Spinal cord (tissue), 10 donors: Measurements from ENCODE around the gene HIBADH. TPM values are rescaled to one million over a fixed set of nuclear protein-coding genes. Genes with fewer than 3 reads are reported as not detected.

ENCODE experiments used
- DNase-seq, 6 donors: peaks; one replicate each; pipeline versions ENCODE4 v3.0.0 to v3.0.0-alpha.2; 2013 to 2015; ENCODE audit warnings: low spot score in 6 of 6, low read depth in 4 of 6
- H3K27ac ChIP-seq: one replicate; pipeline ENCODE4 v1.5.1; 2013; ENCODE audit warnings: low read depth, low read length, control low read depth
- H3K27me3 ChIP-seq: one replicate; pipeline ENCODE4 v1.6.1; 2013; ENCODE audit warnings: low read length; ENCODE audit not compliant: control insufficient read depth, insufficient read depth
- H3K36me3 ChIP-seq: one replicate; pipeline ENCODE4 v1.6.1; 2013; ENCODE audit warnings: low read length; ENCODE audit not compliant: control insufficient read depth, insufficient read depth
- H3K4me1 ChIP-seq: one replicate; pipeline ENCODE4 v1.6.1; 2013; ENCODE audit warnings: low read length; ENCODE audit not compliant: control insufficient read depth, insufficient read depth
- H3K4me3 ChIP-seq: one replicate; pipeline ENCODE4 v1.5.1; 2013; ENCODE audit warnings: low read depth, low read length, control low read depth
- H3K9me3 ChIP-seq: one replicate; pipeline ENCODE4 v1.6.1; 2013; ENCODE audit warnings: low read length; ENCODE audit not compliant: control insufficient read depth, insufficient read depth
- WGBS: methylation state at CpG from one replicate; pipeline ENCODE4 v1.1.5; 2013; ENCODE audit warnings: missing lambda C conversion rate; ENCODE audit not compliant: insufficient coverage; 5-methylcytosine and 5-hydroxymethylcytosine counted together
- polyA plus RNA-seq, 2 donors: library from polyadenylated mRNA; unstranded; fragments of 120-200 nt; gene quantifications; one replicate each; pipeline ENCODE4 v1.2.1, GENCODE V29; 2013; ENCODE audit not compliant: insufficient read length in 2 of 2
- total RNA-seq, 2 donors: library from RNA; depleted of rRNA in 1 of 2; stranded (reverse); fragments of 120-200 nt in 1 of 2; fragments of >200 nt in 1 of 2; gene quantifications; one replicate each; pipeline versions ENCODE4 v1.2.3 to v1.2.4, GENCODE V29; 2013 to 2014
- donor health status: healthy.

Gene HIBADH
- total and polyA plus RNA-seq, 4 donors, result 27.2 to 52.7 (median 30.2) TPM

DNA sequence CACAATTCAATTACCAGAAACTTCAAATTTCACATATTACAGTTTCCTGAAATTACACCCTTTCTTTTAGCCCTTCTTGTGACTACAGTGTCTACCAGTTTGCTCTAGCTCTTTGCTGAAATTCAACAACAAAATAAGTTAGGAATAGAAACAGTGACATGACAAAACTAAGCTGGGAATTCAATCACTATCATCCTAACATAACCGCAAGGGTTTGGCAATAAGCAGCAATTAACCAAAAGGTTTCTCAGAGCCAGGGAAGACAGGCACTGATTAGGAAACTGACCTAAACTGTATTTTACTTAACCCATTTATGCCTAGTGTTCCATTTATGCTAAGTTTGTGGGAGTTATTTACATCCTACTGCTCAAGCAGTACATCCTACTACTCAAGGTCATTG lies 31.3 kb downstream of the HIBADH start:
- DNase-seq, result no peak
- Histone ChIP-seq H3K4me3 (no peak overlapping the region), H3K27ac (no peak overlapping the region), H3K9me3 (no peaks in the 10 kb centered on the region), H3K36me3 (no peaks in the 10 kb centered on the region), H3K4me1 (peaks cover 3% of the 10 kb centered on the region), H3K27me3 (peaks cover 6% of the 10 kb centered on the region)
- WGBS, result no CpG with 5 or more reads among the region's 1 CpG

DNA sequence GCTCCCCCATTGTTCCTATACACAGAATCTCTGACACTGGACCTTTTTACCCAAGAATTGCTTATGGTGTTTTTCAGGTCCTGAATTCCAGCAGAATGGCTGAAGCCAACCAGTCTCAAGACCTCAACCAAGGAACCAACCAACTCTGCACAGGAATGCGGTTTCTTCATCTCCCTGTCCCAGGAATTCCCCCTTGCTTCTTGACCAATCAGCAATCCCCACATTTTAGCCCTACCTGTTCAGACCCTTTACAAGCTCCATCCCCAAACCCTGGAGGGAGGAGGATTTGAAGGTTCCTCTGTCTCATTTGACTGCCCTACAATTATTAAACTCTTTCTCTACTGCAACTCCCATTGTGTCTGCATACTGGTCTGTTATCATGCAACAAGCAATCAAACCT lies 35.5 kb downstream of the HIBADH start:
- H3K36me3 ChIP-seq, result no peaks in the 10 kb centered on the region
- WGBS, result no CpG with 5 or more reads among the region's 1 CpG
- DNase-seq, result no peak
- no peak overlapping the region for H3K4me3 ChIP-seq
- no peaks in the 10 kb centered on the region for H3K4me1 ChIP-seq
- no peaks in the 10 kb centered on the region for H3K9me3 ChIP-seq
- H3K27ac ChIP-seq, result no peak overlapping the region
- H3K27me3 ChIP-seq, result no peaks in the 10 kb centered on the region

DNA sequence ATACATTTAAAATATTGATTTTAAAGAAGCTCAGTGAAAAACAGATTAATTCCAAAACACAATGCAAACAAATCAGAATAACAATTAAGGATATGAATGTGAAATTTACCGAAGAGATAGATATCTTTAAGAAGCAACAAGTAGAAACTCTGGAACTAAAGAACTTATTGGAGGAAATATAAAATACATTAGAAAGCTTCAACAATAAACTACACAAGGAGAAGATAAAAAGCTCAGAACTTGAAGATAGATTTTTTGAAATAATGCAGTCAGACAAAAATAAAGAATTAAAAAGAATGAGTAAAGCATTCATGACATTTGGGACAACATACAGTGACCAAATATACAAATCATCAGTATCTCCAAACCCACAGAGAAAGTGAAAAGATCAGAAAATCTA lies 43.2 kb downstream of the HIBADH start:
- WGBS, result no CpG with 5 or more reads among the region's 1 CpG
- H3K9me3 ChIP-seq, result peaks cover 12% of the 10 kb centered on the region
- no peaks in the 10 kb centered on the region for H3K27me3 ChIP-seq
- H3K36me3 ChIP-seq, result peaks cover 4% of the 10 kb centered on the region
- no peaks in the 10 kb centered on the region for H3K4me1 ChIP-seq
- no peak overlapping the region for H3K4me3 ChIP-seq
- DNase-seq, result no peak
- H3K27ac ChIP-seq, result no peak overlapping the region

DNA sequence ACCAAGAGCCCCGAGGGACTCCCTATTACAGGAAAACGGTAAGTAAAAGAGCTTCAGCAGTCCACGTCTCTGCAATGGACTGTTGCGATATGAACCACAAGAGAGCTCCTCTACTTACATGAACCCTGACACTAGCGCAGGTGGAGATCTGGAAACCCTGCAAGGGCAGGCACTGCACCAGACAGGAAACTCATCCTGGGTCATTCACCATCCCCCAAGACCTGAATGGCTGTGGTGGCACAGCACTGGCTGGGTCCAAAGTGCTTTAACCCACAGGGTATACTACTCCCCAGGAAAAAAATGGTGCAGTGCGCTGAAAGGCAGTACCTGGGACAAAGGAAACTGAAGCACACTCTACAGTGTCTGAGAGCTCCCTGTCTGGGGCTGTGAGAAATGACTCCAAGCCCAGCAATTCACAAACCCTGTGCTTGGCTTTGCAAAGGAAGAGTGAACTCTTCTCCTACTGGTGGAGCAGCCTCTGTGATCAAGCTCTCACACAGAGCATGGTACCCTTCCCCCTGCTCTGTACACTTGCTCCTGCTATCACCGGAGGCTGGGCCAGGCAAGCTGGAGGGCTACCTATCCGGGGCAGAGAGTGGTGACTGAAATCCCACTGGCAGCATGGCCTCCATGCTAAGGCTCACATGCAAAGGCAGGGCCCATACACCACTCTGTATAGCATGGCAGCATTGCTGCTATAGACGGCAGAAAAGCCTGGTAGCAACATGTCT lies 44.9 kb downstream of the HIBADH start:
- DNase-seq, result no peak
- WGBS, result 98% methylated on average over 4 of the region's 9 CpGs
- Histone ChIP-seq H3K36me3 (peaks cover 4% of the 10 kb centered on the region), H3K27me3 (no peaks in the 10 kb centered on the region), H3K4me3 (no peak overlapping the region), H3K9me3 (peaks cover 12% of the 10 kb centered on the region), H3K27ac (no peak overlapping the region), H3K4me1 (no peaks in the 10 kb centered on the region)

DNA sequence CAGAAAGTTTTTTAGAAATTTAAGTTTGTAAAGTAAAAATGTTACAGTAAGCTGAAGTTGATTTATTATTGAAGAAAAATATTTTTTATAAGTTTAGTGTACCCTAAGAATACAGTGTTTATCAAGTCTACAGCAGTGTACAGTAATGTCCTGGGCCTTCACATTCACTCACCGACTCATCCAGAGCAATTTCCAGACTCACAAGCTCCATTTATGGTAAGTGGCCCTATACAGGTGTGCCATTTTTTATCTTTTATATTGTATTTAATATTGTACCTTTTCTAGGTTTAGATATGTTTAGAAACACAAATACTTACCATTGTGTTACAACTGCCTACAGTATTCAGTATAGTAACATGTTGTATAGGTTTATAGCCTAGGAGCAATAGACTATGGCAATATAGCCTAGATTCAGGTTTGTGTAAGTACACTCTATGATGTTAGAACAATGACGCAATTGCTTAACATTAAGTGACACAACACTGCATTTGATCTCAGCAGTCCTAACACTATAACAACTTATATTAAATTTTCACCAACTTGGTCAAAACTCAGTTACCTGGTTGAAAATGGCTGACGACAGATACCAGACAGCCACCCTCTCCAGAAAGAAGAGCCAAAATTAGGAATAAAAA lies 45.7 kb downstream of the HIBADH start:
- Histone ChIP-seq H3K4me3 (no peak overlapping the region), H3K27me3 (no peaks in the 10 kb centered on the region), H3K36me3 (peaks cover 4% of the 10 kb centered on the region), H3K27ac (no peak overlapping the region), H3K9me3 (peaks cover 12% of the 10 kb centered on the region), H3K4me1 (no peaks in the 10 kb centered on the region)
- DNase-seq, result no peak
- no CpG with 5 or more reads among the region's 3 CpGs for WGBS

DNA sequence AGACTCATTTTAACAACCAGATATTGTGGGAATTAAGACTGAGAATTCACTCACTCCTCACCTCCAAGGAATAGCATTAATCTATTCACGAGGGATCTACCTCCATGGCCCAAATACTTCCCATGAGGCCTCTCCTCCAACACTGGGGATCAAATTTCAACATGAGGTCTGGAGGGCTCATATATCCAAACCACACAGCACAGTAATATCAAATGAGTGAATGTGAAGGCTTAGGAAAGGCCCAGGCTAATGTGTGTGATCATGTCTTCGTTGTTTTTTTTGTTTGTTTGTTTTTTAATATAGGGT lies 46.5 kb downstream of the HIBADH start:
- Histone ChIP-seq H3K27ac (no peak overlapping the region), H3K9me3 (peaks cover 12% of the 10 kb centered on the region), H3K4me1 (no peaks in the 10 kb centered on the region), H3K36me3 (peaks cover 4% of the 10 kb centered on the region), H3K4me3 (no peak overlapping the region), H3K27me3 (no peaks in the 10 kb centered on the region)
- WGBS, result no CpG with 5 or more reads among the region's 2 CpGs
- no peak for DNase-seq

DNA sequence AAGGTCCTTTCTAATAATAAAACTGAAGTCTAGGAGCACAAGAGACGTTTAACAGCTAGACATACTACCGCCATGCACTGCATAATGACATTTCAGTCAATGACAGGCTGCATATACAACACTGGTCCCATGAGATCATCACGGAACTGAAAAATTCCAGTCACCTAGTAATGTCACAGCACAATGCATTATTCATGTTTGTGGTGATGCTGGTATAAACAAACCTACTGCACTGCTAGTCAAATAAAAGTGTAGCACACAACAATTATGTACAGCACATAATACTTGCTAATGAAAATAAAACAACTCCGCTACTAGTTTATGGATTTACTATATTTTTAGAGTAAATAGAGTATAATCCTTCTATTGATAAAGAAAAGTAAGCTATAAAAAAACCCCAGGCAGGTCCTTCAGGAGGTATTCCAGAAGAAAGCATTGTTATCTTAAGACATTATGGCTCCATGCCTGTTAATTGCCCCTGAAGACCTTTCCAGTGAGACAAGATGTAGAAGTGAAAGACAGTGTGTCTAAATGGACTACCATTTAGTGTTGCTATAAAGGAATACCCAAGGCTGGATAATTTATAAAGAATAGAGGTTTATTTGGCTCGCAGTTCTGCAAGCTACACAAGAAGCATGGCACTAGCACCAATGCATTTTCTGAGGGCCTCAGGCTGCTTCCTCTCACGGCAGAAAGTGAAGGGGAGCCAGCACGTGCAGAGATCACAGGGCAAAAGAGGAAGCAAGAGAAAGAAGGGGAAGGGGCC lies 47.1 kb downstream of the HIBADH start:
- Histone ChIP-seq H3K27me3 (no peaks in the 10 kb centered on the region), H3K9me3 (peaks cover 12% of the 10 kb centered on the region), H3K4me1 (no peaks in the 10 kb centered on the region), H3K4me3 (no peak overlapping the region), H3K36me3 (peaks cover 4% of the 10 kb centered on the region), H3K27ac (no peak overlapping the region)
- WGBS, result 100% methylated on average over 3 of the region's 7 CpGs
- DNase-seq, result no peak

DNA sequence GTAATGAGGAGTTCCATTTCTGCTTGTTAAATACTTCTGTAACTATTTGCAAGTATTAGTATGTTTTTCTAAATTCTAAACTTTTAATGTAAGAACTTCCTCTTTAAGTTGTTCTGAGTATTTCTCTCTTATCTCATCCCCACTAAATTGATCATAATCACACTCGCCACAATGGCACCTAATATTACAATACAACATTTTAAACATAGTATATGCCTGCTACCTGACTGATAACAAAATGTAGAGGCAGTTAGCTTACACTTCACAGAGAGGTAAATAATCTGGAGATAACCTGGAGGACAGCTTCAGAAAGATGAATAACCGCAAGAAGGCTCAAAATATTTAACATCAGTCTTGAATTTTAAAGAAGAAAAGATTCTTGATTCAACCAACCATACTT lies 48.6 kb downstream of the HIBADH start:
- H3K27ac ChIP-seq, result no peak overlapping the region
- H3K36me3 ChIP-seq, result peaks cover 4% of the 10 kb centered on the region
- no peaks in the 10 kb centered on the region for H3K27me3 ChIP-seq
- DNase-seq, result no peak
- no peak overlapping the region for H3K4me3 ChIP-seq
- peaks cover 4% of the 10 kb centered on the region for H3K9me3 ChIP-seq
- WGBS, result no CpG with 5 or more reads among the region's 2 CpGs
- H3K4me1 ChIP-seq, result no peaks in the 10 kb centered on the region

DNA sequence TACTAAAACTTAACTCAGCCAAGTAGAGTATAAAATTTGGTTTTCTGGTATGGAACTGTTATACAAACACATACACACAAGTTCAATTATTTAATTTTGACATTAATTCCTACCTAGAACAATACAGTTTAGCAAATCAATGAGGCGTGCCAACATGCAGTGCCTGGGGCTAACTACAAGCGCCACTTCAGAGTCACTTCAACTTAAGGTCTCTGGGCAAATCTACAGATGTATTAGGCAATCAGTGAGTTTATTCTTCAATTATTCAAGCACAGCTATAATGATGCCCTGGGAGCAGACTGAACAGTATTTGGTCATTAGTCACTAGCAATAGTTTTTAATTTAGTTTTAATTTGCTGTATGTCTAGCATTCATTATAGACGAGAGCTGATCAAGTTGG lies 51.6 kb downstream of the HIBADH start:
- H3K4me3 ChIP-seq, result no peak overlapping the region
- no peaks in the 10 kb centered on the region for H3K4me1 ChIP-seq
- peak in 1 of 6 donors; percentile 67 for DNase-seq
- no peaks in the 10 kb centered on the region for H3K36me3 ChIP-seq
- H3K9me3 ChIP-seq, result peaks cover 2% of the 10 kb centered on the region
- H3K27ac ChIP-seq, result no peak overlapping the region
- no peaks in the 10 kb centered on the region for H3K27me3 ChIP-seq
- WGBS, result 80% methylated on average over 1 of the region's 3 CpGs
